A673 (cell line): ENCODE data around the gene IL18R1.

ENCODE experiments used
- CTCF ChIP-seq: fragments of 300-800, 200-600 bp; sonication (generic); conservative IDR thresholded peaks from 2 replicates; pipeline ENCODE4 v1.5.1; 2017; ENCODE audit warnings: low read depth, mild to moderate bottlenecking, antibody characterized with exemption, low read length, moderate library complexity, mixed read lengths
- EZH2 ChIP-seq: fragments of 200-600 bp; sonication (generic); IDR thresholded peaks from 2 replicates; pipeline ENCODE4 v1.6.1; 2017; ENCODE audit warnings: borderline replicate concordance, low read depth, mild to moderate bottlenecking, mixed read lengths, antibody characterized with exemption, low read length; ENCODE audit not compliant: poor library complexity, severe bottlenecking

- no peak for TF ChIP-seq CTCF
- no peak for TF ChIP-seq EZH2
Measured at GRCh38 chr2:102423368-102423767, 67.8 kb downstream of the IL18R1 start.
